CMK (cell line): ENCODE measurements around the gene BUB1.
"Not testable (repeated sequence)": the region's sequence is repeated elsewhere in the genome, so short reads cannot be mapped to it uniquely, and the experiment has no call there.

ENCODE experiments used
- DNase-seq: peaks from one replicate; pipeline ENCODE4 v3.0.0-alpha.2; 2010; ENCODE audit warnings: low read depth

Gene BUB1

DNA sequence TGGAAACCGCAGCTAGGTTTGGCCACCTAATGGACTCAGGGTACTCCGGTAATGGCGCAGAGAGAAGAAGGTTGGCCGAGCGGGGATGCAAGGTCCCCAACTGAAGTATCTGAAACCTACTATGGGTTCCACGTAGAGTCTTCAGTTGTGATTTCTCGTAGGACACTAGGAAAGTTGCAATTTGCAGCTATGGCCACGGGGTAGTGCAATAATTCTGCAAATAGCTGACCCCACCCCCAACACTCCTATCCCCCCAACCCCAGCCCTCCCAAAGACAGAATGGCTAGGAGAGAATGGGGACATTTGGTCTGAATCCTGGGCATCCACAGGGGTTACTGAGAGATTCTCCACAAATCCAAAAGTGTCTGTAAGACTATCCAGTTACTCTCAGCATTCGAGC lies 75.7 kb downstream of the BUB1 start:
- DNase-seq: not testable (repeated sequence)

- not testable (repeated sequence) for DNase-seq
These were observed 85.9 kb downstream of the BUB1 start for GRCh38 chr2:110591973-110592372.

DNA sequence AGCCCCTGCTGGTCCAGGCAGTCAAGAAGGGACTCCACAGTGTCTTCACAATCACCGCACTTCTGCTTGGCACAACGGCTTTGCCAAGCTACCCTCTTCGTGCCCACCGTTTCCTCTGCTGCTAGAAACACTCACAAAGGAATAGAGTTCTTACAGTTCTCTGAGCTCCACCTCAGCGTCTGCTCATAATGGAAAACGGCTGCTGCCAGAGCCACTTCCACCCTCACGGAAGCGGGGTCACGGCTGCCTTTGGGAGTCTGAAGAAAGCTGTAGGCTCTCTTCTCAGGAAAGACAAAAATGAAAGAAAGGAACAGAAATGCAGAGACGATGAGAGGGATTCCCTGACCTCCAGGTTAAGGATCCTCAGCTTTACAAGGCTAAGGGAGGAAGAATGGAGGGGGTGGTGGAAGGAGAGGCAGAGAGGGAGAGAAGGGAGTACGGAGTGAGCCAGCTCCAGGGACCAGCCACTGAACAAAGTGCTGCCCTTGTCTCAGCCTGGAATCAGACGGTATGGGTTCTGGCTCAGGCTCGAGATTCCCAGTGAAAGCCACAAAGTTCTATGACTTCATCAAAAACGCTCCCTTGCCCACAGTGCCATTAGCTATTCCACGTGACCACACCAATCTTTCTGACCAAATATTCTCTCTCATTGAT lies 88.1 kb downstream of the BUB1 start:
- DNase-seq: not testable (repeated sequence)

DNA sequence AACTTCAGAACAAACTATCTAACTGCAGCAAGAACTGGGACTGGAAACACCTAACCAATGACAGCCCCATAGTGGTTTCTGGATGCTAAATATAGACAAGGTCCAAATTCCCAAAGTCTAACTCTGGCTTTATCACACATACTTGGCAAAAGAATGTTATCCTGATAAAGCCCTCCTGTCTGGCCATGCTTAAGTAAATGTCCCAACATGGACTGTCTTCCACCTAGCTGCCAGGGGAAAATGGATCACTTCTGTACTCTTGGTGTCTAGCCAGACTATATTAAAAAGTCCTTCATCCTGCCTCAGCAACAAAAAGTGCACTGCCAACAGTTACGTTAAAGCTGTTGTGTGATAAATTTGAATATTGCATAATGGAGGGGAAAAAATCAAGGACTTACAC lies 89.3 kb downstream of the BUB1 start:
- not testable (repeated sequence) for DNase-seq
